WERI-Rb-1 (cell line): ENCODE measurements around the gene POMP.

Source experiments
- DNase-seq: peaks from one replicate; pipeline ENCODE4 v3.0.0-alpha.2; 2020
- H3K27ac ChIP-seq: fragments of 250-450 bp; sonication (Bioruptor Pico); 2 replicates; pipeline ENCODE4 v1.5.1; 2020; ENCODE audit warnings: mild to moderate bottlenecking, moderate library complexity
- H3K27me3 ChIP-seq: fragments of 250-450 bp; sonication (Bioruptor Pico); 2 replicates; pipeline ENCODE4 v1.5.1; 2021; ENCODE audit warnings: mild to moderate bottlenecking, low read depth, moderate library complexity; ENCODE audit not compliant: insufficient read depth, severe bottlenecking
- H3K36me3 ChIP-seq: fragments of 250-450 bp; sonication (Bioruptor Pico); 2 replicates; pipeline ENCODE4 v1.5.1; 2020; ENCODE audit warnings: mild to moderate bottlenecking, moderate library complexity
- H3K4me3 ChIP-seq: 2 replicates; pipeline ENCODE4 v1.5.1; 2011; ENCODE audit warnings: low read depth, mild to moderate bottlenecking, control low read depth, low read length
- H3K9me3 ChIP-seq: fragments of 250-450 bp; sonication (Bioruptor Pico); 2 replicates; pipeline ENCODE4 v1.5.1; 2021; ENCODE audit warnings: mild to moderate bottlenecking, moderate library complexity; ENCODE audit not compliant: severe bottlenecking
- TF ChIP-seq, protein P1 (sequence below): IDR thresholded peaks from 2 replicates; pipeline ENCODE4 v1.5.1; 2011; ENCODE audit warnings: low read depth, mild to moderate bottlenecking, control low read depth, inconsistent platforms, low read length

The POMP gene

DNA sequence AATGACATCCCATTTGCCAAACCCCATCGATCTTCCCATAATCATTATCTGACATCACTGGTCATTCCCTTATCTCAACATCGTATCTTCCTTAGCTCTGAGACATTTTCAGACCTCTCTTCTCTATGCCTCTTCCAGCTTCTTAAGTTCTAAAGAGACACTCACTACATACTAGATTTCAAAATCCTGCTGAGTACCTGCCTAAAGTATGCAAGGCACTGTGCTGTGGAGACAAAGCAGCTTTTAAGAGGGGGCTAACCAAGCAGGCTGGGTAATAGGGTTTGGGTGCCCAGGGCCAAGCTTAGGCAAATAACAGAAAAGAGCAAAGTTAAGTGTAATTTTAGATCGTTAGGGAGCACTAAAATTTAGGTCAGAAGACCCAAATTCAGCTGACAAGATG, 3.4 kb upstream of the POMP start:
- H3K27ac ChIP-seq = no peak overlapping the region
- TF ChIP-seq, protein P1, sequence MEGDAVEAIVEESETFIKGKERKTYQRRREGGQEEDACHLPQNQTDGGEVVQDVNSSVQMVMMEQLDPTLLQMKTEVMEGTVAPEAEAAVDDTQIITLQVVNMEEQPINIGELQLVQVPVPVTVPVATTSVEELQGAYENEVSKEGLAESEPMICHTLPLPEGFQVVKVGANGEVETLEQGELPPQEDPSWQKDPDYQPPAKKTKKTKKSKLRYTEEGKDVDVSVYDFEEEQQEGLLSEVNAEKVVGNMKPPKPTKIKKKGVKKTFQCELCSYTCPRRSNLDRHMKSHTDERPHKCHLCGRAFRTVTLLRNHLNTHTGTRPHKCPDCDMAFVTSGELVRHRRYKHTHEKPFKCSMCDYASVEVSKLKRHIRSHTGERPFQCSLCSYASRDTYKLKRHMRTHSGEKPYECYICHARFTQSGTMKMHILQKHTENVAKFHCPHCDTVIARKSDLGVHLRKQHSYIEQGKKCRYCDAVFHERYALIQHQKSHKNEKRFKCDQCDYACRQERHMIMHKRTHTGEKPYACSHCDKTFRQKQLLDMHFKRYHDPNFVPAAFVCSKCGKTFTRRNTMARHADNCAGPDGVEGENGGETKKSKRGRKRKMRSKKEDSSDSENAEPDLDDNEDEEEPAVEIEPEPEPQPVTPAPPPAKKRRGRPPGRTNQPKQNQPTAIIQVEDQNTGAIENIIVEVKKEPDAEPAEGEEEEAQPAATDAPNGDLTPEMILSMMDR = no peak
- no peaks in the 10 kb centered on the region for H3K9me3 ChIP-seq
- no peaks in the 10 kb centered on the region for H3K36me3 ChIP-seq
- DNase-seq = no peak
- no peaks in the 10 kb centered on the region for H3K27me3 ChIP-seq
- no peak overlapping the region for H3K4me3 ChIP-seq

DNA sequence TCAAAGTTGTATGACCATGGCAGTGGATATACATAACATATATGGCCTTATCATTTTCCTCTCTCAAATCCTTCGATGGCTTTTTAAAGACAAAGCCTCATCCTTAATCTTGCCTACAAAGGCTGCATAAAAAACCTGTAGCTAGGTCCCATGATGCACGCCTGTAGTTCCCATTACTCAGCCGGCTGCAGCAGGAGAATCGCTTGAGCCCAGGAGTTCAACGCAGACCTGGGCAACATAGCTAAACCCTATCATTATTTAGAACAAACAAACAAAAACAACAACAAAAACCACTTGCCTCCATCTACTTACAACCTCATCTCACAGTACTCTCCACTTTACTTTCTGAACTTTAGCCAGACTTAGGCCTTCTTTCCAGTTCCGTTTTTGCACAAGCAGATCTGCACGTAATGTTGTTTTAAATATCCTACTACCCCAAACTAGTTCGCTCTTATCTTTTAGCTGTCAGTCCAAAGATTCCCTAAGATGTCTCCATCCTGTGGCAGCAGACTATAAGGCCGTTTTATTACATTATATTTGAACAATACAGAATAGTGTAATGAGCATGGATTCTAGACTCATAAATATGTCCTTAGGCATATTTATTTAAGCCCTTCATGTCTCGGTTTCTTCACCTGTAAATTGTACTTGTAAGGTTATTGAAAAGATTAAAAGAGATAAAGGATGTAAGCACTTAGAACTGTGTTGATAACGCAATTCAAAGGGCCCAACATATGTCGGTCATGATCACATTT, 969 bp upstream of the POMP start:
- H3K27me3 ChIP-seq = no peaks in the 10 kb centered on the region
- TF ChIP-seq, protein P1 = no peak
- H3K36me3 ChIP-seq = peaks cover 3% of the 10 kb centered on the region; the same call in 1 of the 2 replicates
- DNase-seq = no peak
- H3K9me3 ChIP-seq = no peaks in the 10 kb centered on the region
- H3K4me3 ChIP-seq = peak overlapping the region; percentile 83
- H3K27ac ChIP-seq = peak overlapping the region; percentile 72

GRCh38 chr13:28658539-28658795, 463 bp upstream of the POMP start:
- DNase-seq = no peak
- TF ChIP-seq, protein P1 = no peak
- no peaks in the 10 kb centered on the region for H3K27me3 ChIP-seq
- H3K9me3 ChIP-seq = no peaks in the 10 kb centered on the region
- H3K36me3 ChIP-seq = peaks cover 3% of the 10 kb centered on the region; the same call in 1 of the 2 replicates
- peak overlapping the region; percentile 83 for H3K4me3 ChIP-seq
- H3K27ac ChIP-seq = peak overlapping the region; percentile 72

GRCh38 chr13:28659621-28659970, 666 bp downstream of the POMP start:
- Histone ChIP-seq H3K36me3 (peaks cover 3% of the 10 kb centered on the region; the same call in 1 of the 2 replicates), H3K9me3 (no peaks in the 10 kb centered on the region), H3K4me3 (peak overlapping the region; percentile 83), H3K27me3 (no peaks in the 10 kb centered on the region), H3K27ac (no peak overlapping the region; the same call in 1 of the 2 replicates)
- TF ChIP-seq, protein P1 = no peak
- DNase-seq = no peak

GRCh38 chr13:28666897-28667488, 8.1 kb downstream of the POMP start:
- Histone ChIP-seq H3K27ac (no peak overlapping the region), H3K4me3 (no peak overlapping the region), H3K9me3 (no peaks in the 10 kb centered on the region), H3K27me3 (no peaks in the 10 kb centered on the region), H3K36me3 (peaks cover 13% of the 10 kb centered on the region)
- TF ChIP-seq, protein P1 = no peak
- DNase-seq = no peak
